GM20431 (cell line): ENCODE data around the gene CARMIL1.
"Not testable (repeated sequence)": the region's sequence is repeated elsewhere in the genome, so short reads cannot be mapped to it uniquely, and the experiment has no call there.

Experiments
- in situ Hi-C: fragments of 300-500 bp; cut with MseI, MboI; formaldehyde crosslinking; loops from one replicate; pipeline ENCODE4 v1.15.0; 2020; ENCODE audit warnings: low sequenced_read_pairs; ENCODE audit not compliant: unreplicated experiment

The CARMIL1 gene

DNA sequence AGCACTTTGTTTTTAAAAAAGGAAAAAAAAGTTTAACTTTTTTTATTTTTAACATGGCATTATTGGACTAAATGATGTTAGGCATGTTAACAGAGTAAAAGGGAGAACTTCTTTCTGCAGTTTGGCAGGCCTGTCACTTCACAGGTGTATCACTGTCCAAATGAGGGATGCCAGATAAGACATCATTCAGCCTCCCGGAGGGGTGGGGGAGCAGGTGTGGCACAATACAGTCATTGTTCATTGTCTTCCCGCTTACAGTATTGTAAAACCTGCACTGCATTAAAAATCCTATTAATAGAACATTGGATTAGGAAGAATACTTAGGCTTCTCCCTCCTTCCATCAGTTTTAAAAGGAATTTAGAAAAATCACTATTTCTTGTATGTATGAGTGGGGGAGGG lies 80.7 kb downstream of the CARMIL1 start:
- in situ Hi-C loops, result no loop called here

DNA sequence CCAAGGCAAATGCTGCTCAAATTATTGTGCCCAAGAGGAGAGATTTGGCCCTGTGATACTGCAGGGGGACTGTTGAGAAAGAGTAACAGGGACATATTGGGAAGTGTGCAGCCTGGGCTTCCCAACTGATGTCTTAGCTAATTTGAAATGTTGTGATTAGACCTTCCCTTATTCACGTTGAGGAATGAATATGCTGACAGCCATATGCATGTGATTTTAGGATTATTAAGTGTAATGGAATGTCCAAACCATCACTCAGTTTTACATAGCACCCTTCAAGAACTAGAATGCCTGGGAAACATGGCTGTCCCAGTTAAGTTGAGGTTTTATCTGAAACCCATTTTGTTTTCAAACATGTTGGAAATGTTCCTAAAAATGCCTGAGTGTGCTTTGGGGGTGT lies 81.4 kb downstream of the CARMIL1 start:
- in situ Hi-C loops, result no loop called here

GRCh38 chr6:25363427-25363826 lies 84.3 kb downstream of the CARMIL1 start:
- in situ Hi-C loops, result no loop called here

DNA sequence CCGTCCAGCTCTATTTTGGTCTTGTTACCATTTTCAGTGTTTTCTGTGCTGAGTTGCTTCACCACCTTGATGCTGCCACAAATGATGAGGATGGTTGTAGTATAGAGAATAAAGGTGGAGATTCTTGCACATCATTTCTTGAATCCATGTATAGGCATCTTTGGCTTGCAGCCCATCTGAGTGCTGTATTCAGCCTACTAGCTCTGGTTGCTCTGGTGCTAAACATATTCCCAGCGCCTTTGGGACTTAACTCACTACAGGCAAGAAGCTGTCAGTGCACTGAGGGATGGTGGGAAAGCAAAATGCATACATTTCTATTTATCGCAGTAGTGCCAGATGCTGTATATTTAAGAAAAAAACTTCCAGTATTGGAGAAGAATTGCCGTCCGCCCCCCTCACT lies 86.0 kb downstream of the CARMIL1 start:
- in situ Hi-C loops, result no loop called here

DNA sequence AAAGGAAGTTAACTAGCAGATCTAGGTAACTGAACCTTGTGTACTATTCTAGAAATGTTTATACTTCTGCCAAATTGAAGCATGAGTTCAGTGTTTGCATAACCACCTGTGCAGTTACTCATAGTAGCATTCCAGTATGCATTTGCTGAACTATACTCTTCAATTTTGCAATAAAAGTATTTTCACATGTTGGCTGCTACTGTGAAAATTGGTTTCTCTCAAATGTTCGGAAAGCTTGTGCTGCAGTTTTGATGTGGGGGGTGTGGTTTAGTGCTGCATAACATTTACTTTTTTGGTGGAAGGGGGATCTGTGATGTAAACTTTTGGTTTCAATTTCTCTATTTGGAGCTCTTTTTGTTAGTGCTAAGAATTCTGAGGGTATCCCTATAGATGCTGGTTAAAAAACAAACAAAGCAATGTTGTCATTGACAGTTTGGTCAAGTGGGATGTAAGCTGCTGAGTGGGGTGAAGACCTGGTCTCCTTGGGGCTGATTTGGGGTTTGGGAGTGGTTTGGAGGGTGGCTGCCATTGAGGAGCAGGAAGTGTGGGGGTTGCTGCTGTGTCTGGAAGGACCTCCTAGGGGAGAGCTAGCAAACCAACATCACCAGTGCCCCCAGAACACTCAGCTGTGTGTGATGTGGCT lies 87.8 kb downstream of the CARMIL1 start:
- in situ Hi-C loops, result no loop called here

- in situ Hi-C loops, result no loop called here
Measured at GRCh38 chr6:25369036-25369432, 89.9 kb downstream of the CARMIL1 start.

DNA sequence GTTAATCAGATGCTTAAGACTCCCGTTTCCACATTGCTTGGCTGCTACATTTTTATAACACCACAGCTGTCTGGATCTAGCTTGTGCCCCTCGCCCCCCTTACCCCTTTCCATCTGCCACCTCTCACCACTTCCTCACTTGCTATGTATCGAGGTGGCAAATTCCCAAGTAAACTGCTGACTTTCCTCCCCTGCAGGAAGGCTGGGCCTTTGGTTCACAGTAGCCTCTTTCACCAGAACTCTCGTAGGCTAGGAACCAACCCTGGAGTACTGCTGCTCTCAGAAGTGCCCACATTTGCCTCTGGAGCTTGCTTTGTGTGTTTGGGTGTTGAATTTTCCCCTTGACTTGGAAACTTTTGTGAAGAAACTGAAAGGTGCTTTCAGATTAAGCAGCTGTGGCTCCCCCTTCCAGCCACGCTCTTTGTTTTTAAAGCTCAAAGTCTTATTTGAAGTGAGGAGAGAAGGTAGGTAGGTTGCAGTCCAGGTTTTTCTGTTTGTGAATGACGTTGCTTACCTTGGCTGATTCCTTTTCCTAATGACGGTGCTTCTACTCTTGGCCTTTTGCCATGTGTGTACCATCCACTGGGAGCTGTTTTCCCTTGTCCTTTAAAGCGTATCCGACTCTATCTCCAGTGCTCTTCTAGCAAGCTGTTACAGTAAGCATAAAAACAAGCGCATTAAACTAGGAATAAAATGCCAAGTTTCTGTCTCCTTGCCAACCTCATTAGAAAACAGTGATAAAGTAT lies 90.4 kb downstream of the CARMIL1 start:
- in situ Hi-C loops, result no loop called here

DNA sequence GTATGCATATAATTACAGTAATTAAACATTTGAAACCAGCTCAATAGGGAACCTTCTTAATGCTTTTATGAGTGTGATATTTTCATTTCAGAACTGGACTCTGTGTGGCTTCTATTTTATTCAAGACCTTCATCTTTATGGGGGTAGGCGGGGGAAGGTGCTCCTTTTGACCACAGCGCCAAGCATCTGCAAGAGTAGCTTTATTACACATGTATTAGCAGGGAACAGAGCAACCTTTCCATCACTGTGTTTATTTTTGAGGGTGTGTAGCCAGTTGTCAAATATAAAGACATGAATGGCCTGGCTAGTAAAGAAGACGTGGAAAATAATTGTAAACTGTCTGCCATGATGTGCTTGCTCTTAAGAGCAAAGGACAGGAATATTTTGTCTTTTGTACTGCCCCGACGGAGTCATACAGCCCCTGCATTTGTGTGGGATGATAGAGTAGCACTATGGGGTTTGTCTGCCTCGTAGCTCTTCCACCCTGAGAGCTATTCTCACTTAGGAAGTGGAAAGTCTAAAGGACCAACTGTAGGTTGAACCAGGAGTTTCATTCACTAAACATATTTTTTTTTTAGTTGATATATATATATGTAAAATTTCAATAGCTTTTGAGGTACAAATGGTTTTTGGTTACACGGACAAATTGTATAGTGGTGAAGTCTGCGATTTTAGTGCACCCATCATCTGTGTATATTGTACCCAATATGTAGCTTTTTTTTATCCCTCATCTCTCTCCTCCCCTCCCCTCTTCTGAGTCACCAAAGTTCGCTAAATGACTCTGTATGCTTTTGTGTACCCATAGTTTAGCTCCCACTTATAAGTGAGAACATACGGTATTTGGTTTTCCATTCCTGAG lies 91.2 kb downstream of the CARMIL1 start:
- in situ Hi-C loops, result no loop called here

GRCh38 chr6:25371037-25371347 lies 91.8 kb downstream of the CARMIL1 start:
- in situ Hi-C loops, result no loop called here

DNA sequence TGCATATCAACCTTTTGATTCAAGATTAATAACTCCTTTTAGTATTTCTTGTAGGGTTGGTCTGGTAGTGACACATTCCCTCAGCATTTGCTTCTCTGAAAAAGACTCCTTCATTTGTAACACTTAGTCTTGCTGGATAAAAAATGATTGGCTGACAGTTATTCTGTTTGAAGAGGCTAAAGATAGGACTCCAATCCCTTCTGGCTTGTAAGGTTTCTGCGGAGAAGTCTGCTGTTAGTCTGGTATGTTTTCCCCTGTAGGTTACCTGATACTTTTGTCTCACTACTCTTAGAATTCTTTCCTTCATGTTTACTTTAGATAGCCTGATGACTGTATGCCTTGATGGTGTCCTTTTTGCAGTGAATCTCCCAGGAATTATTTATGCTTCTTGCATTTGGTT lies 96.0 kb downstream of the CARMIL1 start:
- in situ Hi-C loops, result no loop called here

- in situ Hi-C loops, result no loop called here
Measured at GRCh38 chr6:25377664-25378063, 98.5 kb downstream of the CARMIL1 start.

DNA sequence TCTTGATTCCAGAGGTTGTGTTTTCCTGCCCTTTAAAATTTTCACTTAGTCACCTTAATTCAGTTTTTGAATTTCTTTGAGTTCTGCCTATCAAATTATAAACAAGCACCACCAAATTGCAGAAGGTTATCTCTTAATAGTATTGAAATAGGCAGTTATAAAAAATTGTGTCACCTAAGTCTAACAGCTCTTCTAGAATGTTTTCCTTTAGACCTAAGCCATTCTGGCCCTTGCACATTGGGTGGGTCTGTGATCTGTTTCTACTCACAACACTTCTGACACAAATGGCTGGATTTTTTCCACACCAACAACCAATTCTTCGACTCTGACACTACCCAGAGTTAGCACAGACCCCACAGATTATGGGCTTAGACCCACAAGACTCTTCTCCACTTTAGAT lies 101.9 kb downstream of the CARMIL1 start:
- in situ Hi-C loops, result no loop called here

- in situ Hi-C loops, result not testable (repeated sequence)
Measured at GRCh38 chr6:25382476-25382875, 103.3 kb downstream of the CARMIL1 start.

GRCh38 chr6:25384234-25384633 lies 105.1 kb downstream of the CARMIL1 start:
- in situ Hi-C loops, result no loop called here

DNA sequence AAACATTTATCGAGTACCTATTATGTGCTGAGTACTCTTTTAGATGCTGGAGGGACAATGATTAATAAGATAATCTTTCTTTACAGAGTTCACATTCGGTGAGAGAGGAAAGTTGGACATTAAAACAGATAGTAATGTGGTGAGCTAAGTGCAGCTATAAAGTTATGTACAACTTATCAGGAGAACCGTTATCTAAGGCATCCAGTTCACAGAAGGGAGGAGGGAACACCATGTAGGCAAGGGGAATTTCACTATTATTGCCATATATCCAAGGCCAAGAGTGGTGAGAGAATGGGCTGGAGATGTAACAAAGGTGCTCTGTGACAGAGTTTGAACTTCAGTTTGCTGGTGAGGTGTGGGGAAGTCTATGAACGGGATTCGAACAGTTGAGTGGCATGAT lies 105.8 kb downstream of the CARMIL1 start:
- in situ Hi-C loops, result no loop called here

GRCh38 chr6:25387483-25387882 lies 108.3 kb downstream of the CARMIL1 start:
- in situ Hi-C loops, result no loop called here

DNA sequence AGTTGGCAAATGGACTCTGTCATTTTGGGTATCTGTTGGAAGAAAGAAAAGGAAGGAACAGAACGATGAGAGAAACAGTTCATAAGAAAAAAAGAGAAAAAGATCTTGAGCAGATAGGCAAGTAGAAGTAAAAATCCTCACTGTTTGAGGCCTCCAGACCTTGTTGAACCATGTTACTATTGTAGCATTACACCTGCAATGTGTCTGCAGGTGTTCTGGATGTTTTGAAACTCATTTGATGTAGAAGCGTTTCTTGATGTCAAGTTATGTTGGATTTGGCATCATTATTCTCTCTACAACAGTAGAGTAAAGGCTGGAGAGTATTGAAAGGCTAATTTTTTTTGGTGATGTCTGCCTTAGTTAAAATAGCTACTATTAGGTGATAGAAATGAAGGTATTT lies 108.7 kb downstream of the CARMIL1 start:
- in situ Hi-C loops, result no loop called here

GRCh38 chr6:25388776-25389175 lies 109.6 kb downstream of the CARMIL1 start:
- in situ Hi-C loops, result no loop called here

DNA sequence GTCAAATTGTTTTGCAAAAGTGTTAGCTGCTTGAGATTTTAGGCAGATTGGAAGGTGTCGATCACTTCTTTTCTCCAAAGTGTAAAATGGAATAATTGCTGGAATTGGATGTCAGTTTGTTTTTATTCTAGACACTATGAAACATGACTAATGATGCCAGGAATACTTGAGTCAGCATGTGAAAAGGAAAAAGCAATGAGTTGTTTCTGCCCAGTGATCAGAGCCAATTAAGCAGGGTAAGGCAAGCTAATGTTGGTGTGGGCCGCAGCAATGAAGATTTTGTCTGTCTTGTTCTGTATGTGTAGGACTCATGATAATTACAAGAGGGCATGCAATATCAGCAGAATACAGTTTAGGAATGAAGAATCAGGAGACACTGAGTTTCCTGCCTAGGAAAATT lies 110.3 kb downstream of the CARMIL1 start:
- in situ Hi-C loops, result no loop called here

DNA sequence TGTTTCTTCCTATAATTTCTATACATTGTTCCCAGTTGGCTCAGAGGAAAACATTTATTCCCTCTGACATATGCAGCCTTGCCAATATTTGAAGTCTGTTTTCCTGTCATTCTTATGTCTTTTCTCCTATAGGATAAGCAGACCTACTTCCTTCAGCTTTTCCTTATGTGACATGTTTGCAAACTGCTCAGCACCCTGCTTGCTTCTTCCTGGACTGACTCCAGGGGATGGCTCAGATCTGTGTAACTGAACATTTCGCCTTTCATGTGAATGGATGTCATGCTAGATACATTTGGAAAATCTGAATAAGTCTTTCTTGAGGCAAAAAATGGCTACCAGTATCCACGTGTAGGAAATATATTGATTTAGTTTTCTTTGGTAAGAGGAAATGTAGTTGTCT lies 113.2 kb downstream of the CARMIL1 start:
- in situ Hi-C loops, result no loop called here

DNA sequence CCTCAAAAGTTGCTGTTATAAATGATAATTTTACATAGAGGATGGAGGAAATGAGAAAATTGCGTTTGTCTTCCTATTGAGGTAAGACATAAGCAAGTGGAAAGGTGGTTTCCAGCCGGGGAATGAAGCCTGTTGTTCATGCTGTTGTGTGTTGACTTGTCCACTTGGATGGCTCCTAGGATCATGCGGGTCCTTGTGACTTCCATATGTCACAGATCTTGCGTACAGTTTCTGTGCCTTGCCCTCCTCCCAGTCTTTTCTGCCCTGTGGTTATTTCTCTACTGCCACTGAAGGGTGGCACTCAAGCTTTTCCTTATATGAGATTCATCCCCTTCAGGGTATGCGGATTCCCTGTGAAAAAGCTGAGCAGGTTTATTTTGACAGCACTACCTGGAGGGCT lies 116.6 kb downstream of the CARMIL1 start:
- in situ Hi-C loops, result no loop called here
